NCI-H2107 treated with DMSO at 0.1 percent for 48 hours (cell line): ENCODE data around the gene DUSP28.
"Not testable (repeated sequence)": the region's sequence is repeated elsewhere in the genome, so short reads cannot be mapped to it uniquely, and the experiment has no call there.

Experiments used
- DNase-seq: peaks from one replicate; lab custom pipeline; 2025; ENCODE audit not compliant: unreplicated experiment; lab: John Stamatoyannopoulos, UW

The DUSP28 gene

GRCh38 chr2:240560084-240560479 lies at the start of gene DUSP28:
Gene DUSP28 (plus strand): TSS chr2:240560357. CDS start chr2:240560685, 328 bp downstream.
- DNase-seq, result peak; percentile 45

DNA sequence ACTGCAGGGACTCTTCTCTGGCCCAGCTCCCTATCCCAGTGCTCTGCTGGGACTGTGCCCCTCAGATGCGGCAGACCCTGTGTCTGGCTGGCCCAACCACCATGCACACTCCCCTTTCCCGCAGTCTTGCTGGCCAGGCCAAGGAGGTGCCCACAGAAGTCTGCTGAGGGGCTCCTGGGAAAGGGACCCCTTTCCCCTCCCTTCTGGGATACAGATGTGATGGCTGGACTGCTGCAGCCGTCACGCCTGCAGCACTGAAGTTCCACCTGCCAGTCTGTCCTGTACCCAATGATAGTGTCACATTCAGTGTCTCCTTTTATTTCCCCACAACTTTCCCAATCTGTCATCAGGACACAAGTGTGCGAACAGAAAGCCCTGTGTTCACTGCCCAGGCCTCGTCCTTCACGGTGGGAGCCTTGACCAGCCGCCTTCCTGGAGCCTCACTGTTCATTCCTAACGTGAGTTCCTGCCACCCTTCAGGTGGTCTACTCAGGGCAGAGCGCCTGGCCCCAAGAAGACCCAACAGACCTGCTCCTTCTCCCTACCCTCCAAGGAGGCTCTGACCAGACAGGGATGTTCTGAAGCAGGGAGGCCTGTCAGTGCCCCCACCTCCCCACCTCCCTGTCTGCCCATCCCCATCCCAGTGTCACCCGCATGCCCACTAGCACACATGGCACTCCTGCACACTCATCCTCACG lies 49.5 kb upstream of the DUSP28 start:
- no peak for DNase-seq

DNA sequence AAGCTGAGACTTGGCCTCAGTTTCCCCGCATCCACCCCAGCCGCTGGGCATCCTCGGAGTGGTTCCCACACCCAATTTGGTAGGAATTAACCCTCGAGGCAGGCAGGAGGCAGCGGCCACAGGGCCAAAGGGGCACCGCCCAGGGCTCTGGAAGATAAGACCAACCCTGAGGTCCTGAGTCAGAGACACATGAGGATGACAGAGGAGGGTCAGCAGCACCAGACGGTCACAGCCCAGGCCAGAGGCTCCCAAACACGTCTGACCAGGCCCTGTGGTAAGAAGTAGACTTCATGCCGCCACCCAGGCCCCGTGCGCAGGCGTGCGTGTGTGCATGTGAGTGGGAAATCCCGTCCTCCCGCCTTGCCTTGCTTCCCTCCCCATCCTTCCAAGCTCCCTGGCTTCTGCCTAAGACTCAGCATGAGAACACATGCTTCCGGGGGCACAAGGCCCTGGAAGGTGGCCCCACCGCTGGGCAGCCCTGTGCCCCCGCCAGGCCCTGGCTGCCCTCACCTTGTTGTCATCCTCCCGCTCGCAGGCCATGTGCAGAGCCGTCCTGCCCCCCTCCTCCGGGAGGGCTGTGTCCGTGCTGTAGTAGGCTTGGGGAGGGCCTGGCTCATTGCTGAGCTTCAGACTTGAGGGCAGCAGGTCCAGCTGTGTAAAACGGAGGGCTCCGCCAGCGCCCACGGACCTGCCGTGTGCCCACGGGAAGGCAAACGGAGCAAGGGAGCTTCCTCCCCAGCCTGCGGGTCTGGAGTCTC lies 48.6 kb upstream of the DUSP28 start:
- DNase-seq, result no peak

GRCh38 chr2:240512109-240512485 lies 48.1 kb upstream of the DUSP28 start:
- no peak for DNase-seq

DNA sequence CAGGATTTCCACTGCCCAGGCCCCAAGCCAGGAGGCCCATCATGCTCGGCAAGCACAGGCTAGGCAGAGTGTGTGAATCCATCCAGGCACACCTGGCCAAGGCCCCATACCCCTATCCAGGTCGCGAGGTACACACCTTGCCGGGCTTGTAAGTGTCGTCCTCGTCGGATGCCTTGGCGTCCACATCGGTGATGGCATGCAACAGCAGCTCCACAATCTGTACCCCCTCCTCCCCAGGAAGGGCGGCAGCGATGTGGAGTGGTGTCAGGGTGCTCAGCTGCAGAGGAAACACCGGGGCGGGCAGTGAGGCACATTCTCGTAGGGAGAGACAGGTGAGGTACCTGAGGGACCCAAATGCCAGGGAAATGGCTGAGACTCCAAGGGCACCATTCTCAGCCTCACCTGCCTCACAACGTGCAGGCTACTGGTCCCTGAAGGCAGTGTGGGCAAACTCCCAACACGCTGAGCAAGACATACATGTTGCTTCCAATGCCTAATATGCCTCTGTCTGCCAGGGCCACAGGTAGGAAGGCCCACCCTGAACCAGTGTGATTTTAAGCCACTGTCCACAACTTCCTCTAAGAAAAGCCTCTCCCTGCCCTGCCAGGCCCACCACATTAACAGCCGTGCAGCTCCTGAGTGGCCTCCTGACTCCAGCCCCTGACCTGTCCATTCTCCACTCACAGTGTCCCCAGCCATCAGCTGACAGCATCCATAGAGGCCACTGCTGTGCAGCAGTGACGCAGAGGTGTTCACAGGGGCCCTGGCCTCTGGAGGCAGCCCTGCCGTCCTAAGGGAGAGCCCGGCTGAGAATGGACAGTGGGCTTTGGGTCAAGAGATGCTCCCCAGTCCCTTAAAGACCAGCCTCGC lies 47.3 kb upstream of the DUSP28 start:
- no peak for DNase-seq

- no peak for DNase-seq
Measured at GRCh38 chr2:240513549-240514287, 46.4 kb upstream of the DUSP28 start.

DNA sequence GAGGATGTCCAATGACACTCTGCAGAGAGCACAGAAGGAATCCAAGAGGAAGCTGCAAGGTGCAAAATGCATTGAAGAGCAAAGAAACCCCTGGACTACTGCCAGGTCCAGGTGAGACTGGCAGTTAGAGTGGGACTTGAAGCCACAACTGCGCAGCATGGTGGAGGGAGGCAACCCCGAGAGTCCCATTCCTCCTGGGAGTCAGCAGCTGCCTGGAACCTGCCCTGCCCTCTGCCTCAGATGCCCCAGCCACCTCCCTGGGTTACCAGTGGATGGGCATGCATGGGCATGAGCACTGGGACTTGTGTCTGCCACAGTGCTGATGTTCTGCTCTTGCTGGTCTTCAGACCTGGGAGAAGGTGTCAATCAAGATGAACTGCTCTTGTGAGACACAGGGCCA lies 45.5 kb upstream of the DUSP28 start:
- DNase-seq, result no peak

DNA sequence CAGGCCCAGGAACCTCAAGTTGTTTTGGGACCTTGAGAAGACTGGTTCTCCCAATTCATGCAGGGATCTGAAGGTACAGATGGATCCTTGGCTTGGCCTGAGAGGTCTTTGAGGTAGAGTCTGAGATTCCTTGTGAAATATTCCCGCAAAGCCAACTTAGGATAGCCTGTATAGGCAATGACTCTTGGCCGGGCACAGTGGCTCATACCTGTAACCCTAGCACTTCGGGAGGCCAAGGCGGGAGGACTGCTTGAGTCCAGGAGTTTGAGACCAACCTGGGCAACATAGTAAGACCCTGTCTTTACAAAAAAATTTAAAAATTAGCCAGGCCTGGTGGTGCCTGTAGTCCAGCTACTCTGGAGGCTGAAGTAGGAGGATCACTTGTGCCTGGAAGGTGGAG lies 42.8 kb upstream of the DUSP28 start:
- no peak for DNase-seq

DNA sequence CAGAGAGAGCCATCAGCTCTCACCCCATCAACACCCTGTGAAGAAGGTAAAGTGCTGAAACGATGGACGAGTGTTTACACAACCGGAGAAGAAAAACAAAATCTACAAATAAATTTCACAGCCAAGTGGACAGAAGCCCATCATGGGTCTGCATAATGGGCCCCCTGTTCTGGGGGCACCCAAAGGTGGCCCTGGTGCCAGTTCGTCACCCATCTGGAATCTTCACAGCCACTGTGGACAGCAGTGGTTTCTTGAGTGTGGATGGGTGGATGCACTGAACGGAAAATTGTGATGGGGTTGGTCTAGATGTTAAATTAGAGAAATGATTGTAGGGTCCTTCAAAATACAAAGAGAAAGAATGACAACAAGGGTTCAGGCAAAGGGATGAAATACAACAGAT lies 41.2 kb upstream of the DUSP28 start:
- no peak for DNase-seq

- no peak for DNase-seq
Measured at GRCh38 chr2:240519396-240520129, 40.6 kb upstream of the DUSP28 start.

GRCh38 chr2:240520130-240520973 lies 39.8 kb upstream of the DUSP28 start:
- DNase-seq, result no peak

DNA sequence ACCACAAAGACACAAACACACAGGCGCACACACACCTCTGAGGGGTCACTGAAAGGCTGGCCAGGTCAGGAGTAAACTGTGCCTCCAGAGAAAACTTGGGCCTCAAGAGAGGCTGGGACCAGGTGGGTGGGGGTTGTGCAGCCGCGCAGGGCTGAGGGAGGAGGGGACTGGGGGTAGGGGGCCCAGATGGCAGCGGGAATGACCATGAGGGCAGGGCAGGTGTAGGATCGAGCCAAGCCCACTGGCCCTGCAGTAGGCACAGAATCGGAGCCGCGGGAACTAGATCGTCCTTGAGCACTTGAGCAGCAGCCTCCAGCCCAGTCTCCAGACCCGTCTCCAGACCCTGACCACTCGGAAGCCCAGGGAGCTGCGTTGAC lies 39.2 kb upstream of the DUSP28 start:
- DNase-seq, result no peak

DNA sequence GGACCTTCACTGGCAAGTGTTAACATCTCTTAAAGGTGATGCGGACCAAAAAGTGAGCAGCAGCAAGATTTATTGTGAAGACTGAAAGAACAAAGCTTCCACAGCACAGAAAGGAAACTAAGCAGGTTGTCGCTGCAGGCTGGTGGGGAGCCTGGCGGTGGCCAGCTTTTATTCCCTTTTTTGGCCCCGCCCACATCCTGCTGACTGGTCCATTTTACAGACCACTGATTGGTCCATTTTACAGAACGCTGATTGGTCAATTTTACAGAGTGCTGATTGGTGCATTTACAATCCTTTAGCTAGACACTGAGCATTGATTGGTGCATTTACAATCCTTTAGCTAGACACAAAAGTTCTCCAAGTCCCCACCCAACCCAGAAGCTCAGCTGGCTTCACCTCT lies 38.3 kb upstream of the DUSP28 start:
- not testable (repeated sequence) for DNase-seq

GRCh38 chr2:240522406-240522805 lies 37.8 kb upstream of the DUSP28 start:
- DNase-seq, result no peak

- no peak for DNase-seq
Measured at GRCh38 chr2:240523451-240524281, 36.5 kb upstream of the DUSP28 start.

GRCh38 chr2:240524963-240525718 lies 35.0 kb upstream of the DUSP28 start:
- DNase-seq, result no peak

DNA sequence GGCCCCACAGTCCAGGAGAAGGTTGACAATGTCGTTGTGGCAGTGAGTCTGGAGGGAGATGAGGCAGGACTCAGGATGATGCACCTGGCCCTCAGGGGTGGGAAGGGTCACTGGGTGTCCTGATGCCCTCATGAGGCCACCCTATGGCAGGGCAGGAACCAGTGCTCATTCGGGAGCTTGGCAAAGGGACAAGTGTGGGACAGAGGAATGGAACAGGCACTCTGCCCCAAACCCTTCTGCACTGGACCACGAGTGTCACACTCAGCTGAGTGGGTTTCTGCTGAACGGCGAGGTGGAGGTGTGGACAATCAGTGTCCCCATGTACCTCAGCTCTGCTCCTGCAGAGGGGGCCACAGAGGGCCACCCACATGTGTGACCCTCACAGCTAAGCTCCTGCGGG lies 34.4 kb upstream of the DUSP28 start:
- no peak for DNase-seq

DNA sequence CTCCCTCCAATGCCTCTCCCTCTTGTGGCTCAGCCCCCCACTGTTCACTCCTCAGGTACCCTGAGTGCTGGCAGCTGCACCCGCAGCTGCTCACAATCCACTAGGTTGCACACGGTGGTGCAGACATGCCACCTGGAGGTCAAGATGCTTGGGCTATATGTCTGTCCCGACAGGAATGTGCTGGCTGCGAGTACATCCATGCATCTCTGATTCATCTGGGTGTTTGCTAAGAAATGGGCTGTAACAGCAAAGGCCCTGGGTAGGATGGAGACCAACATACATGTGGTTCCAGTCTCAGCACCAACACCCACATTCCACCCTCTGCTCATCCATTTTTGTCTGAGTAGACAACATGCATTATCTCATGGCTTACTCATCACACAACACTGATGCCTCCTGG lies 33.6 kb upstream of the DUSP28 start:
- no peak for DNase-seq
